Stimulated activated CD8-positive, alpha-beta memory T cell treated with anti-CD3 and anti-CD28 coated beads, Interleukin-4, amount 100 ng/mL, for 1 hour (primary cell): Measurements from ENCODE around the gene COL11A2.
"Not testable (repeated sequence)": the region's sequence is repeated elsewhere in the genome, so short reads cannot be mapped to it uniquely, and the experiment has no call there.

Experiments
- DNase-seq, 2 donors: peaks; one replicate each; pipeline ENCODE4 v3.0.0-alpha.2; 2020; ENCODE audit warnings: low read depth in 2 of 2, low spot score in 1 of 2

Gene COL11A2

GRCh38 chr6:33192105-33192646 is at the start of gene COL11A2:
TSS of gene COL11A2 (minus strand) at chr6:33192467. CDS start at chr6:33192240, 227 bp downstream.
- no peak for DNase-seq

GRCh38 chr6:33241968-33242367 is 49.7 kb upstream of the COL11A2 start:
- no peak for DNase-seq

GRCh38 chr6:33237741-33238140 is 45.5 kb upstream of the COL11A2 start:
- no peak for DNase-seq

- no peak for DNase-seq
Measured at GRCh38 chr6:33236852-33237251, 44.6 kb upstream of the COL11A2 start.

- no peak for DNase-seq
Measured at GRCh38 chr6:33236328-33236727, 44.1 kb upstream of the COL11A2 start.

GRCh38 chr6:33235221-33235634 is 43.0 kb upstream of the COL11A2 start:
- DNase-seq = no peak

GRCh38 chr6:33226503-33227120 is 34.3 kb upstream of the COL11A2 start:
- DNase-seq = not testable (repeated sequence)

- DNase-seq = no peak
Measured at GRCh38 chr6:33217681-33218080, 25.4 kb upstream of the COL11A2 start.

GRCh38 chr6:33217246-33217645 is 25.0 kb upstream of the COL11A2 start:
- no peak for DNase-seq

- DNase-seq = no peak
Measured at GRCh38 chr6:33216117-33216649, 23.9 kb upstream of the COL11A2 start.

- no peak for DNase-seq
Measured at GRCh38 chr6:33215271-33216116, 23.2 kb upstream of the COL11A2 start.

GRCh38 chr6:33213989-33214335 is 21.7 kb upstream of the COL11A2 start:
- DNase-seq = no peak

GRCh38 chr6:33213166-33213988 is 21.1 kb upstream of the COL11A2 start:
- DNase-seq = no peak

GRCh38 chr6:33212857-33213165 is 20.5 kb upstream of the COL11A2 start:
- DNase-seq = no peak

- no peak for DNase-seq
Measured at GRCh38 chr6:33211666-33212422, 19.6 kb upstream of the COL11A2 start.

GRCh38 chr6:33211136-33211535 is 18.9 kb upstream of the COL11A2 start:
- no peak for DNase-seq

- no peak for DNase-seq
Measured at GRCh38 chr6:33209856-33210255, 17.6 kb upstream of the COL11A2 start.

- DNase-seq = peak; percentile 71
Measured at GRCh38 chr6:33208091-33208967, 16.1 kb upstream of the COL11A2 start, which contains the start of gene RING1. TSS of gene RING1 (plus strand) at chr6:33208500. CDS start at chr6:33208823, 323 bp downstream.

GRCh38 chr6:33207552-33208090 is 15.4 kb upstream of the COL11A2 start:
- DNase-seq = no peak
